Lower lobe of right lung (tissue), 2 donors: Measurements from ENCODE around the gene SH3RF3. TPM values are rescaled to one million over a fixed set of nuclear protein-coding genes. Genes with fewer than 3 reads are reported as not detected.

Source experiments
- ATAC-seq, 2 donors: fragments of 200-7000 bp; cut with Tn5 transposase; one replicate each; pipeline ENCODE4 v1.9.1; 2020 to 2022; ENCODE audit warnings: mild to moderate bottlenecking in 2 of 2, moderate library complexity in 2 of 2
- DNase-seq: peaks from one replicate; pipeline ENCODE4 v3.0.0-alpha.2; 2020
- H3K27ac ChIP-seq: fragments of 200-600 bp; one replicate; pipeline ENCODE4 v1.8.0; 2022
- H3K27me3 ChIP-seq: fragments of 200-600 bp; one replicate; pipeline ENCODE4 v1.8.0; 2022; ENCODE audit warnings: low read depth
- H3K36me3 ChIP-seq: fragments of 200-600 bp; one replicate; pipeline ENCODE4 v1.8.0; 2022; ENCODE audit warnings: mild to moderate bottlenecking
- H3K4me1 ChIP-seq: fragments of 200-600 bp; one replicate; pipeline ENCODE4 v1.8.0; 2022
- H3K4me3 ChIP-seq: fragments of 200-600 bp; one replicate; pipeline ENCODE4 v1.8.0; 2022; ENCODE audit warnings: mild to moderate bottlenecking
- H3K9me3 ChIP-seq: fragments of 200-600 bp; one replicate; pipeline ENCODE4 v1.8.0; 2022
- intact Hi-C: fragments of 100-400 bp; cut with DNase I; formaldehyde crosslinking; loops from one replicate; pipeline ENCODE4 v1.11.0; 2022
- total RNA-seq: library from RNA; stranded (reverse); fragmentation: NEBNext Ultra II Directional; extraction: Animal tissue kit (Norgen Biotek cat#: 25700); gene quantifications from one replicate; pipeline ENCODE4 v1.2.1, GENCODE V29; 2021
- TF ChIP-seq, protein P1 (sequence below): fragments of 200-600 bp; IDR thresholded peaks from one replicate; pipeline ENCODE4 v1.8.0; 2022; ENCODE audit warnings: antibody characterized with exemption, mild to moderate bottlenecking
- donor health status: DM: no; HTN: yes; CAD: no; lungs with severe emphysema.

SH3RF3 gene
- total RNA-seq, 1 donor from 2014 or later: 5.7 TPM

DNA sequence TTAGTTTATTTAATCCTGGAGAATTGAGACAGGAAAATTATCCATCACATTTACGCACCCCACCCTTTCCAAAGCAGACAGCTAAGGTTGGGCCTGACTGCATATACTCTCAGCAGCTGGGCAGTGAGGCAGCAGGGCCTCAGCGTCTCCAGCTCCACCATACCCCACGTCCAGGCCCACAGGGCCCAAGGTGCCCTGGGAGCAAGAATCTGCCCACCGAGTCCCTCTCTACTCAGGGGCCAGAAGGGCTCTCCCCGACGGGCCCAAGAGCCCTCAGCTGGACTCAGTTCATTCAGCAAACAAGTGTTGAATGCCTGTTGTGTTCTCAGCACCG is 358.5 kb downstream of the SH3RF3 start:
- TF ChIP-seq, protein P1, sequence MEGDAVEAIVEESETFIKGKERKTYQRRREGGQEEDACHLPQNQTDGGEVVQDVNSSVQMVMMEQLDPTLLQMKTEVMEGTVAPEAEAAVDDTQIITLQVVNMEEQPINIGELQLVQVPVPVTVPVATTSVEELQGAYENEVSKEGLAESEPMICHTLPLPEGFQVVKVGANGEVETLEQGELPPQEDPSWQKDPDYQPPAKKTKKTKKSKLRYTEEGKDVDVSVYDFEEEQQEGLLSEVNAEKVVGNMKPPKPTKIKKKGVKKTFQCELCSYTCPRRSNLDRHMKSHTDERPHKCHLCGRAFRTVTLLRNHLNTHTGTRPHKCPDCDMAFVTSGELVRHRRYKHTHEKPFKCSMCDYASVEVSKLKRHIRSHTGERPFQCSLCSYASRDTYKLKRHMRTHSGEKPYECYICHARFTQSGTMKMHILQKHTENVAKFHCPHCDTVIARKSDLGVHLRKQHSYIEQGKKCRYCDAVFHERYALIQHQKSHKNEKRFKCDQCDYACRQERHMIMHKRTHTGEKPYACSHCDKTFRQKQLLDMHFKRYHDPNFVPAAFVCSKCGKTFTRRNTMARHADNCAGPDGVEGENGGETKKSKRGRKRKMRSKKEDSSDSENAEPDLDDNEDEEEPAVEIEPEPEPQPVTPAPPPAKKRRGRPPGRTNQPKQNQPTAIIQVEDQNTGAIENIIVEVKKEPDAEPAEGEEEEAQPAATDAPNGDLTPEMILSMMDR: no peak

DNA sequence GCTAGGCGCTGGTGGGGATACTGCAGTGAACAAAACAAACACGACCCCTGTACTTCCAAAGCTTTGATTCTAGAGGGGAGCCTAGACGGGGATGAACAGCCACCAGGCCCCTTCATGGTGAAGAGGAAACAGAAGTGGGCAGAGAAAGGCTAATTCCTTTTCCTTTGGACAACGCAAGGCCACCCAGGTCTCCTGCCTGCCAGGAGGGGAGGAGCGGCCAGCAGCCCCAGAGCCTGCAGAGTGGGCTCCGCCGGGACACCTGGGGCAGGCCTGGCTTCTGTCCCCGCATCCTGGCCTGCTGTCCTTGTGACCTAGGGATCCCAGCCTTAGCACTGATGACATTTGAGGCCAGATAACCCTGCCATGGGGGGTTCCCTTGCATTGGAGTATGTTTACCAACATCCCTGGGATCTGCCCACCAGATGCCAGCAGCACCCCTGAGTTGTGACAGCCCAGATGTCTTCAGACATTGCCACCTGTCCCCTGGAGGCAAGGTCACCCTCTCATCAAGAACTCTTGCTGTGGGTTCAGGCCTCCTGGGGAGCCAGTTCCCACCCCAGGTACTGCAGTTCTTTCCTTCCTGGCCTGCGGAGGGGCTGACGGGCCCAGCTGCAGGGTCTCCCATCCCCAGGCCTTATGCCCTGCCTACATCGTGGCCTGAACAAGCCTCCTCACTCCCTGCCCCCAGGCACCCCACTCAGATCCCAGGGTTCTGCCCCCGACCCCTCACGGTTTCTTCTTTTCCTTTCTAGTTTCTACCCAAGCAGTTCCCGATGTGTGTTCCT is 359.1 kb downstream of the SH3RF3 start:
- Histone ChIP-seq H3K36me3 (peaks cover 6% of the 10 kb centered on the region), H3K4me1 (peaks cover 17% of the 10 kb centered on the region), H3K9me3 (no peaks in the 10 kb centered on the region), H3K27me3 (no peaks in the 10 kb centered on the region), H3K27ac (no peak overlapping the region), H3K4me3 (no peak overlapping the region)
- intact Hi-C loops: no loop called here
- ATAC-seq: no peak
- no peak for DNase-seq
- TF ChIP-seq, protein P1: no peak

More for the DNA sequence above, 358.5 kb downstream of the SH3RF3 start:
- no peaks in the 10 kb centered on the region for H3K9me3 ChIP-seq
- ATAC-seq (peak in 1 of 2 donors; percentile 35), DNase-seq (no peak)
- no peaks in the 10 kb centered on the region for H3K27me3 ChIP-seq
- no peak overlapping the region for H3K27ac ChIP-seq
- peaks cover 23% of the 10 kb centered on the region for H3K4me1 ChIP-seq
- H3K36me3 ChIP-seq: peaks cover 6% of the 10 kb centered on the region
- H3K4me3 ChIP-seq: no peak overlapping the region
- intact Hi-C loops: no loop called here

DNA sequence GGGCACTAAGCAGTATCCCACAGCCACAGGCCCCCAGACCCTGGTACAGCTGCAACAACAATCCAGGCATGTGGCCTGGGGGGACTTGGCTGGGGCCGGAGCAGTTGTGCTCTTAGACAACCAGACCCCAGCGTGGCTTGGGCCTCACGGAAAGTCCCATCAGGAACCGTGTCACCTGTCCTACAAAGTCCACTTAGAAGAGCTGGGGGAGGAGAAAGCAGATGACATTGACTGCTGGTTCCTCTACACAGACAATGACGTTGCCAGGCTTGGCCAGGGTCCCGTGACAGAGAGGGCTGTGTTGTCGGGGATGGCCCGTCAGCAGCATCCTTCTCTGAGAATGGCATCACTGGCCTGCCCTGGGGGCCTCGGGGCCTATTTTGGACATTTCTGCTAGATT is 360.3 kb downstream of the SH3RF3 start:
- TF ChIP-seq, protein P1: no peak
- DNase-seq: no peak
- intact Hi-C loops: no loop called here

GRCh38 chr2:109493176-109493935 is 364.4 kb downstream of the SH3RF3 start:
- DNase-seq: no peak
- no peaks in the 10 kb centered on the region for H3K9me3 ChIP-seq
- TF ChIP-seq, protein P1: no peak
- H3K36me3 ChIP-seq: peaks cover 6% of the 10 kb centered on the region
- no peaks in the 10 kb centered on the region for H3K27me3 ChIP-seq
- intact Hi-C loops: no loop called here
- no peak overlapping the region for H3K4me3 ChIP-seq
- no peak for ATAC-seq
- H3K4me1 ChIP-seq: peaks cover 19% of the 10 kb centered on the region
- no peak overlapping the region for H3K27ac ChIP-seq

More for the DNA sequence above, 360.3 kb downstream of the SH3RF3 start:
- no peak for ATAC-seq
- Histone ChIP-seq H3K27ac (no peak overlapping the region), H3K9me3 (no peaks in the 10 kb centered on the region), H3K36me3 (peaks cover 6% of the 10 kb centered on the region), H3K4me3 (no peak overlapping the region), H3K27me3 (no peaks in the 10 kb centered on the region), H3K4me1 (peaks cover 6% of the 10 kb centered on the region)

DNA sequence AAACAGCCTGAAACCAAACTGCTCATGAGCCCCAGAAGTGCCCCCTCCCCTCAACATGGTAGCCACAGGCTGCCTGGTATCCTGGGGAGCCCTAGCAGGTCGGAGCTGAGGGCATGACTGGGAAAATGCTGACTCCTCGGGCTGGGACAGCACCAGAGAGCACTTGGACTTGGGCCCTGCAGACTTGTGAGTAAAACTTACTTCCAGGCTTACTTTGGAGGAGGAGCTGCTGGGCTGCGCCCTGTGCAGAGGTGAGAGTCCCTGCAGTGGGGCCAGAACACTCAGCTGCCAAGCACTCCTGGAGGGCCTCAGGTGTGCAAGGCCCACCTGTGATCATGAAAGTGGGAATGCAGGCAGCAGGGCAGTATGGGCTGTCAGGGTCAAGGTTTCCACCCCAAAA is 365.3 kb downstream of the SH3RF3 start:
- Histone ChIP-seq H3K27me3 (no peaks in the 10 kb centered on the region), H3K4me3 (no peak overlapping the region), H3K9me3 (no peaks in the 10 kb centered on the region), H3K4me1 (peaks cover 23% of the 10 kb centered on the region), H3K36me3 (peaks cover 6% of the 10 kb centered on the region), H3K27ac (no peak overlapping the region)
- TF ChIP-seq, protein P1: no peak
- no peak for ATAC-seq
- no peak for DNase-seq
- intact Hi-C loops: no loop called here
